ENCODE measurements around the gene SLC38A1.

SLC38A1 gene

GRCh38 chr12:46233423-46233822 lies 35.4 kb downstream of the SLC38A1 start:
- no peak for DNase-seq (ENCODE audit: low read depth in 2 of 2)

GRCh38 chr12:46230983-46231382 lies 37.9 kb downstream of the SLC38A1 start:
- no peak for DNase-seq (ENCODE audit: low read depth in 2 of 2)

GRCh38 chr12:46230306-46230705 lies 38.5 kb downstream of the SLC38A1 start:
- DNase-seq (ENCODE audit: low read depth in 2 of 2), result no peak

GRCh38 chr12:46227616-46228015 lies 41.2 kb downstream of the SLC38A1 start:
- no peak for DNase-seq (ENCODE audit: low read depth in 2 of 2)

- no peak for DNase-seq (ENCODE audit: low read depth in 2 of 2)
These were observed 44.5 kb downstream of the SLC38A1 start for GRCh38 chr12:46224386-46224785.

- DNase-seq (ENCODE audit: low read depth in 2 of 2), result no peak
These were observed 45.8 kb downstream of the SLC38A1 start for GRCh38 chr12:46223047-46223446.

GRCh38 chr12:46222636-46223035 lies 46.2 kb downstream of the SLC38A1 start:
- no peak for DNase-seq (ENCODE audit: low read depth in 2 of 2)

GRCh38 chr12:46221255-46222128 lies 47.4 kb downstream of the SLC38A1 start:
- no peak for DNase-seq (ENCODE audit: low read depth in 2 of 2)

- peak; percentile 44 to 48 for DNase-seq (ENCODE audit: low read depth in 2 of 2)
These were observed 48.8 kb downstream of the SLC38A1 start for GRCh38 chr12:46219877-46220655.

- DNase-seq (ENCODE audit: low read depth in 2 of 2), result no peak
These were observed 49.5 kb downstream of the SLC38A1 start for GRCh38 chr12:46219132-46219876.

- no peak for DNase-seq (ENCODE audit: low read depth in 2 of 2)
These were observed 50.3 kb downstream of the SLC38A1 start for GRCh38 chr12:46218322-46219095.

GRCh38 chr12:46217541-46218321 lies 51.1 kb downstream of the SLC38A1 start:
- no peak for DNase-seq (ENCODE audit: low read depth in 2 of 2)

- DNase-seq (ENCODE audit: low read depth in 2 of 2), result peak; percentile 70 to 75
These were observed 54.0 kb downstream of the SLC38A1 start for GRCh38 chr12:46214668-46215436.

GRCh38 chr12:46212108-46212982 lies 56.5 kb downstream of the SLC38A1 start:
- no peak for DNase-seq (ENCODE audit: low read depth in 2 of 2)

- DNase-seq (ENCODE audit: low read depth in 2 of 2), result no peak
These were observed 57.9 kb downstream of the SLC38A1 start for GRCh38 chr12:46210873-46211439.

- DNase-seq (ENCODE audit: low read depth in 2 of 2), result peak; percentile 65 to 71
These were observed 58.6 kb downstream of the SLC38A1 start for GRCh38 chr12:46209914-46210872.

GRCh38 chr12:46209170-46209569 lies 59.7 kb downstream of the SLC38A1 start:
- DNase-seq (ENCODE audit: low read depth in 2 of 2), result no peak
